Dendritic cell treated with granulocyte-macrophage colony-stimulating factor and Interleukin-4, amounts not matched to agents 40 ng/mL and 50 ng/mL, for 4 days (primary cell): ENCODE data around the gene MED19.
"Not testable (repeated sequence)": the region's sequence is repeated elsewhere in the genome, so short reads cannot be mapped to it uniquely, and the experiment has no call there.

Source experiments
- H3K27ac Mint-ChIP-seq: one replicate; pipeline ENCODE4 v1.8.0; 2022; ENCODE audit warnings: mild to moderate bottlenecking, mixed read lengths
- H3K27me3 Mint-ChIP-seq: one replicate; pipeline ENCODE4 v1.8.0; 2022; ENCODE audit warnings: mild to moderate bottlenecking, mixed read lengths
- H3K36me3 Mint-ChIP-seq: one replicate; pipeline ENCODE4 v1.8.0; 2022; ENCODE audit warnings: low read depth, mixed read lengths
- H3K4me1 Mint-ChIP-seq: one replicate; pipeline ENCODE4 v1.8.0; 2022; ENCODE audit warnings: low read depth, mixed read lengths
- H3K4me3 Mint-ChIP-seq: one replicate; pipeline ENCODE4 v1.8.0; 2022; ENCODE audit warnings: mild to moderate bottlenecking, moderate library complexity, mixed read lengths
- H3K9me3 Mint-ChIP-seq: one replicate; pipeline ENCODE4 v1.8.0; 2022; ENCODE audit warnings: mixed read lengths
- intact Hi-C: fragments of 100-400 bp; cut with micrococcal nuclease; formaldehyde crosslinking; loops from one replicate; pipeline ENCODE4 v1.15.0; 2022

MED19 gene

DNA sequence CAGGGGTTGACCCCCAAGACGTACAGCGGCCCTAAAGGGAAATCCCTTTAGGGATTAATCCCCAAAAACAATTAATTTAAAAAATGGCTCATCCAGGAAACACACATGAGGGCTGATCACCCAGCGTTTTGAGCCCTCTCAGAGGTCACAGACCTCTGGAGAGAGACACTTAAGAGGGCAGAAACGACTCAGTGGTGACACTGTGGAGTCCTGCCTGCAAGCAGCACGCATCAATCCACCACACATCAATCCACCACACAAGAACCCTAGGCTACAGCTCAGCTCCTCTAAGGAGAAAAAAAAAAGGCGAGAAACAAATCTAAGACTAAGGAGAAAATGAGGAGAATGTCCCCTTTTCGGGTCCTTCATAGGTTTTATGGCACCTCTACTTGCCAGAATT lies 16.8 kb upstream of the MED19 start:
- H3K27ac Mint-ChIP-seq: no peak overlapping the region
- H3K27me3 Mint-ChIP-seq: no peaks in the 10 kb centered on the region
- no peaks in the 10 kb centered on the region for H3K9me3 Mint-ChIP-seq
- H3K36me3 Mint-ChIP-seq: peaks cover 35% of the 10 kb centered on the region
- peaks cover 13% of the 10 kb centered on the region for H3K4me1 Mint-ChIP-seq
- H3K4me3 Mint-ChIP-seq: no peak overlapping the region
- intact Hi-C loops: no loop called here

DNA sequence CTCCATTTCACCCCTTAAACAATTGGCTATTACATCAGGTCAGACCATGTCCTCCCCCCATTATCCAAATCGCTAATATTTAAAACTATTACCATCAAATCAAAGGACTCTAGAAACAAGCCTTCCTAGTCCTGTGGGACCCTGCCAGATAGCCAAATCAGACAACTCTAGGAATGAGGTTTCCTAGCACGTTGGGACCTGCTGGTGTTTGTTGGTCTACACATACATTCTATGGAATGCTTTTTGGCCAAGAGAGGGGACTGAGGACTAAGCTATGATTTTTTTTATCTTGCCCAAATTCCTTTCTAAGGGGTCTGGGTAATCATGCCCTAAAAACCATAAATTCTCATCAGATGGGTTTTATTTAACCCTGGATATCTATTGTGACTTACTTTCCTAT lies 15.2 kb upstream of the MED19 start:
- H3K4me3 Mint-ChIP-seq: no peak overlapping the region
- no peaks in the 10 kb centered on the region for H3K27me3 Mint-ChIP-seq
- peaks cover 42% of the 10 kb centered on the region for H3K36me3 Mint-ChIP-seq
- no peak overlapping the region for H3K27ac Mint-ChIP-seq
- H3K4me1 Mint-ChIP-seq: peaks cover 11% of the 10 kb centered on the region
- intact Hi-C loops: no loop called here
- H3K9me3 Mint-ChIP-seq: no peaks in the 10 kb centered on the region

DNA sequence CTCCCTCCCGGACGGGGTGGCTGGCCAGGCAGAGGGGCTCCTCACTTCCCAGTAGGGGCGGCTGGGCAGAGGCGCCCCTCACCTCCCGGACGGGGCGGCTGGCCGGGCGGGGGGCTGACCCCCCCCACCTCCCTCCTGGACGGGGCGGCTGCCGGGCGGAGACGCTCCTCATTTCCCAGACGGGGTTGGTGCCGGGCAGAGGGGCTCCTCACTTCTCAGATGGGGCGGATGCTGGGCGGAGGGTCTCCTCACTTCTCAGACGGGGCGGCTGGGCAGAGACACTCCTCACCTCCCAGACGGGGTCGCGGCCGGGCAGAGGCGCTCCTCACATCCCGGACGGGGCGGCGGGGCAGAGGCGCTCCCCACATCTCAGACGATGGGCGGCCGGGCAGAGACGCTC lies 4.7 kb upstream of the MED19 start:
- H3K27me3 Mint-ChIP-seq, H3K27ac Mint-ChIP-seq, H3K9me3 Mint-ChIP-seq, intact Hi-C loops, H3K4me3 Mint-ChIP-seq: not testable (repeated sequence)
- H3K36me3 Mint-ChIP-seq: peaks cover 55% of the 10 kb centered on the region
- peaks cover 17% of the 10 kb centered on the region for H3K4me1 Mint-ChIP-seq

DNA sequence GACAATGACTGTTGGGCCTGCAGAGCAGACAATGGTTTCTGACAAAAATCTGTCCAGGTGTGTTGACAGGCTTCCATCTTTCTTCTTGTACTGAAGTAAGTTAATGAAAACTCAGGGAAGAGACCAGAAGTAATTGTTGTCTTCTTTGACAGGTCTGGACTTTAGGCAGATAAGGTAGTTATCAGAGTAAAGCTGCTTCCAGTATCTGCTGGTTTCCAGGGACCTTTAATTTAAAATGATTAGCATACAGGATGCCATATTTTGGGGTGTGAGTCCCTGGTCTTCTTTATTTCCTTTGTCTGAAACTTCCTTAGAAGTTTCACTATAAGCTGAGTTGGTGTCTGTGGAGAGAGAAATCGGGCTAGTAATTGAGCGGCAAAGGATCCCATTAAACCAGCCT lies 1.8 kb upstream of the MED19 start:
- intact Hi-C loops: loop anchor here (2.0 kb wide), 2 partner anchors 21 to 87 kb away; no protein-coding TSS in a partner anchor
- H3K27ac Mint-ChIP-seq: peak overlapping the region; percentile 98
- H3K4me1 Mint-ChIP-seq: peaks cover 37% of the 10 kb centered on the region
- peak overlapping the region; percentile 97 for H3K4me3 Mint-ChIP-seq
- peaks cover 52% of the 10 kb centered on the region for H3K36me3 Mint-ChIP-seq
- no peaks in the 10 kb centered on the region for H3K27me3 Mint-ChIP-seq
- no peaks in the 10 kb centered on the region for H3K9me3 Mint-ChIP-seq

DNA sequence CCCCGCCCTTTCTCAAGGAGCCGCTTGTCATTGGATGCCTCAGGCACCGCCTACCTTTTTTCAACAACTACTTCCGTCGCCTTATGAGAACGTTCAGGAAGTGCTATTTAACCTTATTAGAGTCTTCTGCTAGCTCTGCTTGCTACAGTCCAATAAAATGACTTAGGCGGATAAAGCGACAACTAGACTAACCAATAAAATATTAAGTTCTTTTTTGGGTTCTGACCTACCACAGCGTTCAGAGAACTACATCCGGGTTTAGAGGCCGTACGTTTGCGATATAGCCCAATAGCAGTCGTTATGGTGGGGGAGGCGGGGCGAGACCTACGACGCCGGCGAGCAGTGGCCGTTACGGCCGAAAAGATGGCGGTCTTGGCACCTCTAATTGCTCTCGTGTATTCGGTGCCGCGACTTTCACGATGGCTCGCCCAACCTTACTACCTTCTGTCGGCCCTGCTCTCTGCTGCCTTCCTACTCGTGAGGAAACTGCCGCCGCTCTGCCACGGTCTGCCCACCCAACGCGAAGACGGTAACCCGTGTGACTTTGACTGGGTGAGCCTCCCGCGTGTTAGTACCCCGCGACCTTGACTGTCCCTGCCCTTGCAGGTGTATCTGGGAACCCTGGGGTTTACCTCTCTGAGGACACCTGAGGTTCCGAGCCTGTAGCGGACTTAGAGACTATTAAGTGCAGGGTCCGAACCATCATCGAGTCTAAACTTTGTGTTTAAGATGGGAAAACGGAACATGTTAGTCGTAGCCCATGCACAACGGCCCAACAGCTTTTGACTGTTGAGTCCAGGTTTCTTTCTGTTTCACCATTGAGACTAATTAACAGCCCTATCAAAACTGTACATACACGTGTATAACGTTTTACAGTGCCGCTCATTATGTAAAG lies 488 bp upstream of the MED19 start, which contains the start of gene TMX2:
TSS of gene TMX2 (plus strand) at position 338 of the 895 bp plus-strand sequence. CDS start at position 364, 26 bp downstream.
- Mint-ChIP-seq H3K4me1 (peaks cover 47% of the 10 kb centered on the region), H3K27me3 (no peaks in the 10 kb centered on the region), H3K4me3 (peak within 1 kb of the TSS; percentile 97), H3K36me3 (peaks cover 48% of the 10 kb centered on the region), H3K27ac (peak within 1 kb of the TSS; percentile 98), H3K9me3 (no peaks in the 10 kb centered on the region)
- intact Hi-C loops: loop anchor here (1.0 to 2.0 kb wide), 4 partner anchors 29 to 88 kb away; partner anchors contain the start of genes CLP1 and SELENOH

DNA sequence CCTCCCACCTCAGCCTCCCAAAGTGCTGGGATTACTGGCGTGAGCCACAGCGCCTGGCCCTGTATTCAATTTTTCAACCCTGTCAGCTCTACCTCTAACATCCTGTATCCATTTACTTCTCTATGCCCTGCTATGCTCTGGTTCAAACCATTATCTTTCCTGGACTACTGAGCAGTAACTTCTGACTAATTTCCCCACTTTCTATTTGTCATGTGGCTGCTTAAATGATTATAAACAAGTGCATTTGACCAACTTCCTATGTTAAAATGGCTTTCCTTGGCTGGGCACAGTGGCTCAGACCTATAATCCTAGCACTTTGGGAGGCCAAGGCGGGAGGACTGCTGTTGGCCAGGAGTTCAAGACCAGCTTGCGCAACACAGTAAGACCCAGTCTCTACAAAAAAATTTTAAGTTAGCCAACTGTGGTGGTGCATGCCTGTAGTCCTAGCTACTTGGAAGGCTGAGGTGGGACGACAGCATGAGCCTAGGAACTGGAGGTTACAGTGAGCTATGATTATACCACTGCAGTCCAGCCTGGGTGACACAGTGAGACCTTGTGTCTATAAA lies 2.1 kb downstream of the MED19 start:
- intact Hi-C loops: no loop called here
- Mint-ChIP-seq H3K4me1 (peaks cover 50% of the 10 kb centered on the region), H3K36me3 (peaks cover 54% of the 10 kb centered on the region), H3K27me3 (no peaks in the 10 kb centered on the region), H3K4me3 (no peak overlapping the region), H3K27ac (peak overlapping the region; percentile 13), H3K9me3 (no peaks in the 10 kb centered on the region)

DNA sequence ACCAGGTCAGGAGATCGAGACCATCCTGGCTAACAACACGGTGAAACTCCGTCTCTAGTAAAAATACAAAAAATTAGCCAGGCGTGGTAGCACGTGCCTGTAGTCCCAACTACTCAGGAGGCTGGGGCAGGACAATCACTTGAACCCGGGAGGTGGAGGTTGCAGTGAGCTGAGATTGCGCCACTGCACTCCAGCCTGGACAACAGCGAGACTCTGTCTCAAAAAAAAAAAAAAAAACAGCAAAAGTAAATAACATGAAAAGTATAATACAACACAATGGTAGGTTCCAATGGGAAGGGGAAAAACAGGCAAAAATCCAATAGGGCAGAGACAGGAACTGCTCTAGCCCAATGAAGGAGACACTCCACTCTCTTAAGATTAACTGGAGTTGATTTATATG lies 6.6 kb downstream of the MED19 start:
- not testable (repeated sequence) for H3K4me3 Mint-ChIP-seq, H3K27ac Mint-ChIP-seq
- H3K36me3 Mint-ChIP-seq: peaks cover 83% of the 10 kb centered on the region

DNA sequence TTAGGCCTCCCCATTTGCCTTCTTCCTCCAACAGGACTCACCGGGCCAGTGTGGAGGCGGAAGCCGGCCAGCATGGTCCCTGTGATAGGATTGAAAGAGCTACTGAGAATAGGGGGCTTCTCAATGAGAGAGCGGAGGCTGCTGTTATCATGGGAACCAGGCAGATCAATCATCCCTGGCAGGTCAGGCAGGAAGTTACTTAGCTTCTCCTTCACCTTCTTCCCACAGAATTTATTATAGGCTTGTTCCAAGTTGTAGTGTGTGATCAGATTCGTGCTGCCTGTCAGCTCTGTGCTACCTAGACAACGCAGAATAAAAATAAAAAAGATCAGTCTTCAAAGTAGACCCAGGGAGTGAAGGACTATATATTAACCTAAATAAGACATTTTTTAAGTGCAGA lies 7.1 kb downstream of the MED19 start:
- no peaks in the 10 kb centered on the region for H3K9me3 Mint-ChIP-seq
- peaks cover 17% of the 10 kb centered on the region for H3K4me1 Mint-ChIP-seq
- peaks cover 84% of the 10 kb centered on the region for H3K36me3 Mint-ChIP-seq
- no peak overlapping the region for H3K4me3 Mint-ChIP-seq
- no peak overlapping the region for H3K27ac Mint-ChIP-seq
- intact Hi-C loops: no loop called here
- H3K27me3 Mint-ChIP-seq: no peaks in the 10 kb centered on the region

More for the DNA sequence above, 6.6 kb downstream of the MED19 start:
- intact Hi-C loops, H3K9me3 Mint-ChIP-seq, H3K27me3 Mint-ChIP-seq: not testable (repeated sequence)
- H3K4me1 Mint-ChIP-seq: peaks cover 22% of the 10 kb centered on the region

DNA sequence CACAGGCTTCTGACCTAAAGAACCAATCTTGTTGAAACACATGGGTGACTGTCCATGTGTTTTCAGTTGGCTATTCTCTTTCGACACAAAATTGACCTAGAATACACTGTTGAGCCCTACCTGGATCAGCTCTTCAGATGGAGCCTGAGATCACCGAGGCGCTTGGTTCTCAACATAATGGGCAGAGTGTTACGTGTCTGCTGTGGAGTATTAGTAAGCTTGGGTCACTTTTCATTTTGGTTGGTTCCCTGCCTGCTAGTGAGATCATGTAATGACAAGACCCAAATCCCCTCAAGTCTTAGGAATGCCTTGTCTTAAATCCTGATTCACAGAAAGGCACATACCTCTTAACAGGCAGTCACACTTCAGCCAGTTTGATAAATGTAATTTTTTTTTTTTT lies 8.7 kb downstream of the MED19 start:
- Mint-ChIP-seq H3K27ac (no peak overlapping the region), H3K27me3 (no peaks in the 10 kb centered on the region), H3K4me3 (no peak overlapping the region), H3K4me1 (peaks cover 8% of the 10 kb centered on the region), H3K9me3 (no peaks in the 10 kb centered on the region), H3K36me3 (peaks cover 84% of the 10 kb centered on the region)
- intact Hi-C loops: no loop called here

DNA sequence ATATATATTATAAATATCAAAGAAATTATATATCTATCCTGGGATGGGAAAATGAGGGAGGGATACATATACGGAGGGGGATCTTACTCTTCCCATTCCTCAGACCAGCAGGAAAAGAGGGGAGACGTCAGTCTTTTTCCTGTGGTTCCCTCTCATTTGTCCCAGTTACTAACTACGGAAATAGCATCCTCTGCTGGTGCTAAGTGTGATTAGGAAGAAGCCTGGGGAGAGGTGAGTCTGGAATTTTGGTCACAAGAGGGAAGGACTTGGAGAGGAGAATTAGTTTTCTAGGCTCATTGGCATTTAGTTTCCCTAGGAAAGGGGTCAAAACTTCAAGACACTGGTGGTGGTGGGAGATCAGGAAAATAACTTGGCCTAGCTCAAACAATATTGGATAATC lies 11.6 kb downstream of the MED19 start:
- Mint-ChIP-seq H3K9me3 (no peaks in the 10 kb centered on the region), H3K27ac (no peak overlapping the region), H3K4me1 (no peaks in the 10 kb centered on the region), H3K36me3 (peaks cover 99% of the 10 kb centered on the region), H3K27me3 (no peaks in the 10 kb centered on the region), H3K4me3 (no peak overlapping the region)
- intact Hi-C loops: no loop called here

DNA sequence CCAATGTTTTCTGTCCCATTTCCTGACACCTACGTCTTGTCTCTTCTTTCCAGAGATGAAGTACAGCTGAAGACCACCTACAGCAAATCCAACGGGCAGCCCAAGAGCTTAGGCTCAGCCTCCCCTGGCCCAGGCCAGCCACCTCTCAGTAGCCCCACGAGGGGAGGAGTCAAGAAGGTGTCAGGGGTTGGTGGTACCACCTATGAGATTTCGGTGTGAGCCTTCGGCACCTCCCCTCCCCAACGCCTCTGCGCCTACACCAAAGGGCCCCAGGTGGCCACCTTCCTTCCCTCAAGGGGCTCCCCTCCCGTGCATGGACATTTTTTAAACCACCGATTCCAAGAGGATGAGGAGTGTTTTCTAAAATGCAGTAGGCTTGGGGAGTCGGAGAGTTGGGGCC lies 12.2 kb downstream of the MED19 start:
- Mint-ChIP-seq H3K36me3 (peaks cover 99% of the 10 kb centered on the region), H3K27ac (no peak overlapping the region), H3K27me3 (no peaks in the 10 kb centered on the region), H3K4me3 (no peak overlapping the region), H3K4me1 (no peaks in the 10 kb centered on the region), H3K9me3 (no peaks in the 10 kb centered on the region)
- intact Hi-C loops: no loop called here

DNA sequence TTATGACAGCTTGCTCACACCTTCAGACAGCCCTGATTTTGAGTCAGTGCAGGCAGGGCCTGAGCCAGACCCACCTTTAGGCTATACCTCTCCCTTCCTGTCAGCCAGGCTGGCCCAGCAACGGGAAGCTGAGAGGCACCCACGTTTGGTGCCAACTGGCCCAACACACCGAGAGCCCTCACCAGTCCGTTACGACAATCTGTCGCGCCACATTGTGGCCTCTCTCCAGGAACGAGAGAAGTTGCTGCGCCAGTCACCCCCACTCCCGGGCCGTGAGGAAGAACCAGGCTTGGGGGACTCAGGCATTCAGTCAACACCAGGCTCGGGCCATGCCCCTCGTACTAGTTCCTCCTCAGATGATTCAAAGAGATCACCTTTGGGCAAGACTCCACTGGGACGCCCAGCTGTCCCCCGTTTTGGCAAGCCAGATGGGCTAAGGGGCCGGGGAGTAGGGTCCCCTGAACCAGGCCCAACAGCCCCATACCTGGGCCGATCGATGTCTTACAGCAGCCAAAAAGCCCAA lies 13.1 kb downstream of the MED19 start:
- no peaks in the 10 kb centered on the region for H3K27me3 Mint-ChIP-seq
- intact Hi-C loops: no loop called here
- no peaks in the 10 kb centered on the region for H3K4me1 Mint-ChIP-seq
- H3K36me3 Mint-ChIP-seq: peaks cover 99% of the 10 kb centered on the region
- no peaks in the 10 kb centered on the region for H3K9me3 Mint-ChIP-seq
- no peak overlapping the region for H3K27ac Mint-ChIP-seq
- H3K4me3 Mint-ChIP-seq: no peak overlapping the region

DNA sequence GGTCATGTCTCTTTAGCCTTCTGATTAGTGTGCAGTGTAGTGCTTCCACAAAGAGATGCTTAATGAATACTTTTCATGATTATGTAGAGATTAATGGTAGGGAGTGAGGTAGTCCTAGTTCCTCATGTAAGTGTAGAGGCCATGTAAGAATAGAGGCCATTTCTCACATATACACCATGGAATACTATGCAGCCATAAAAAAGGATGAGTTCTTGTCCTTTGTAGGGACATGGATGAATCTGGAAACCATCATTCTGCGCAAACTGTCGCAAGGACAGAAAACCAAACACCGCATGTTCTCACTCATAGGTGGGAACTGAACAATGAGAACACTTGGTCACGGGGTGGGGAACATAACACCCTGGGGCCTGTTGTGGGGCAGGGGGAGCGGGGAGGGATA lies 21.5 kb downstream of the MED19 start:
- H3K4me3 Mint-ChIP-seq, H3K4me1 Mint-ChIP-seq, H3K27ac Mint-ChIP-seq, intact Hi-C loops, H3K27me3 Mint-ChIP-seq, H3K9me3 Mint-ChIP-seq: not testable (repeated sequence)
- peaks cover 92% of the 10 kb centered on the region for H3K36me3 Mint-ChIP-seq

DNA sequence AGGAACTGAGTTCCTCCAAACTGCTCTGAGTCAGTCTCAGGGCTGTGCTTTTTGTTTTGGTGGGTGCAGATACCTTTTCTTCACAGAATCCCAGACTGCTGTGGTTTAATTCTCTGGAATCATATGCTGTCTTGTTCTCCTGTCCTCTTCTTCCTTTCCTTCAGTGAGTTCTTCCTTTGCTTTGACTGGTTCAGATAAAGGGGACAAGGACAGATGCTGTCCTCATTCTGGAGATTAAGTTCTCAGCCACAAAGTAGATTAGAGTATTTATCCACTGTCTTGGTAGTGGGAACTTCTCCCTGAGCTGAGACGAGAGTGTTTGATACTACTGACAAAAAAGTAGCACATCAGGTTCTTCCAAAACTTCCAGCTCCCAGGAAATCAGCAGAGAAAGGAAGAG lies 30.8 kb downstream of the MED19 start:
- Mint-ChIP-seq H3K36me3 (peaks cover 98% of the 10 kb centered on the region), H3K9me3 (no peaks in the 10 kb centered on the region), H3K4me1 (peaks cover 21% of the 10 kb centered on the region), H3K4me3 (no peak overlapping the region), H3K27me3 (no peaks in the 10 kb centered on the region), H3K27ac (no peak overlapping the region)
- intact Hi-C loops: no loop called here
